ENCODE data around the gene TTC21A. TPM values are rescaled to one million over a fixed set of nuclear protein-coding genes. Genes with fewer than 3 reads are reported as not detected.

TTC21A gene
- total RNA-seq, 1 experiment from 2014 or later: 1.7 TPM

- Histone ChIP-seq H3K9ac (ENCODE audit: extremely low read depth, insufficient read length, low read length) (no peak overlapping the region), H3K4ac (ENCODE audit: low read depth, low read length) (no peak overlapping the region), H3K23me2 (ENCODE audit: insufficient read length, low read depth, low read length, poor library complexity, severe bottlenecking) (no peaks in the 10 kb centered on the region), H4K5ac (ENCODE audit: insufficient read length, low read depth, low read length) (no peak overlapping the region), H3K56ac (ENCODE audit: insufficient read length, low read depth, low read length) (no peak overlapping the region), H3K79me2 (ENCODE audit: insufficient read depth, low read length) (no peaks in the 10 kb centered on the region), H4K91ac (ENCODE audit: insufficient read length, low read depth, low read length) (no peak overlapping the region), H4K20me1 (ENCODE audit: control insufficient read depth, insufficient read depth, insufficient read length) (no peaks in the 10 kb centered on the region), H3K23ac (ENCODE audit: insufficient read length, low read depth, low read length) (no peak overlapping the region), H2BK15ac (ENCODE audit: low read depth, low read length) (no peak overlapping the region), H4K8ac (replicated peaks; ENCODE audit: insufficient read length, low read depth, low read length) (no peak overlapping the region), H2AFZ (ENCODE audit: low read length) (no peak overlapping the region), H3T11ph (ENCODE audit: low read length) (no peak overlapping the region), H3K27ac (ENCODE audit: insufficient read length, low read depth, low read length) (no peak overlapping the region), H2BK20ac (ENCODE audit: low read depth, low read length, poor library complexity, severe bottlenecking) (no peak overlapping the region), H3K4me1 (ENCODE audit: insufficient read depth, low read length) (no peaks in the 10 kb centered on the region), H3K4me2 (ENCODE audit: insufficient read depth, insufficient read length, low read length) (no peak overlapping the region), H3K14ac (ENCODE audit: insufficient read depth, low read length) (no peak overlapping the region), H3K18ac (ENCODE audit: insufficient read length, low read depth, low read length) (no peak overlapping the region), H2BK5ac (ENCODE audit: insufficient read length, low read length) (no peak overlapping the region), H2BK120ac (ENCODE audit: low read depth, low read length, poor library complexity, severe bottlenecking) (no peak overlapping the region), H2BK12ac (ENCODE audit: insufficient read length, low read depth, low read length) (no peak overlapping the region), H3K27me3 (ENCODE audit: insufficient read depth, low read length) (no peaks in the 10 kb centered on the region), H3K79me1 (ENCODE audit: insufficient read depth, low read depth, low read length, poor library complexity, severe bottlenecking) (no peaks in the 10 kb centered on the region), H3K9me3 (ENCODE audit: control insufficient read depth, low read depth, low read length) (no peaks in the 10 kb centered on the region), H2AK5ac (ENCODE audit: insufficient read length, low read length) (no peak overlapping the region)
- Mint-ChIP-seq H3K4me3 (no peak overlapping the region), H3K9me3 (no peaks in the 10 kb centered on the region), H3K27ac (no peak overlapping the region), H3K4me1 (peaks cover 3 to 7% of the 10 kb centered on the region in 2 experiments; a peak in 3 of 4 replicates), H3K36me3 (ENCODE audit: insufficient read depth in 1 of 3, low read depth in 3 of 3) (no peaks in the 10 kb centered on the region), H3K27me3 (ENCODE audit: low read depth) (no peaks in the 10 kb centered on the region)
- DNase-seq: no peak
- TF ChIP-seq CTCF (conservative IDR thresholded peaks at IDR 0.05): no peak
- WGBS (ENCODE audit: extremely low coverage, insufficient read length, low lambda C conversion rate): no CpG with 5 or more reads among the region's 11 CpGs
Observed at GRCh38 chr3:39132096-39133092, 24.9 kb downstream of the TTC21A start.
